Transverse colon (tissue), 3 donors: ENCODE data around the gene GARIN6.

ENCODE experiments used
- POLR2A ChIP-seq: fragments of 450-650 bp; IDR thresholded peaks from one replicate; pipeline ENCODE4 v1.6.1; 2016; ENCODE audit warnings: antibody characterized with exemption, mild to moderate bottlenecking, moderate library complexity
- TF ChIP-seq, protein P1 (sequence below), 5 experiments: fragments of 200-600 bp in 3 of 5; fragments of 450-650 bp in 2 of 5; sonication (generic) in 3 of 5; IDR thresholded peaks; 1 replicate in 2 of 5; 2 replicates in 3 of 5; pipeline ENCODE4 v1.5.1; 2016 to 2017; ENCODE audit warnings: antibody characterized with exemption in 5 of 5, inconsistent platforms in 3 of 5, mild to moderate bottlenecking in 2 of 5, moderate library complexity in 1 of 5

DNA sequence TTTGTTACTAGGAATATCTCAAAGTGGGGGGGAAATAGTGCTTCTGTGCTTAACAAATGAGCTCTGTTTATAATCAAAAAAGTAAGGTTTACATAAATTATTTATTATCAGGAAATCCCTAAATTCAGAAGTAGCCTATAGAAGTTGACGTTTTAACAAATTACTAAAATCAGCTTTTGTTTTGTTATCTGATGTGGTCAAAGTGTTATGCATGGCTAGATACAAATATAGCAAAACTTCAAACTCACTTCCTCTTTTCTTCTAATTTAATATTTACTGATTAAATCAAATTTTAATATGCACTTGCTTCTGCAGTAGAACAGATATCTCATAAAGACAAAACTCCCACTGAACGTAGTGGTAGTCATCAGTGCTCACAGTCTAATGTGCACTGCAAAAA, 47.5 kb downstream of the GARIN6 start:
- TF ChIP-seq, protein P1, sequence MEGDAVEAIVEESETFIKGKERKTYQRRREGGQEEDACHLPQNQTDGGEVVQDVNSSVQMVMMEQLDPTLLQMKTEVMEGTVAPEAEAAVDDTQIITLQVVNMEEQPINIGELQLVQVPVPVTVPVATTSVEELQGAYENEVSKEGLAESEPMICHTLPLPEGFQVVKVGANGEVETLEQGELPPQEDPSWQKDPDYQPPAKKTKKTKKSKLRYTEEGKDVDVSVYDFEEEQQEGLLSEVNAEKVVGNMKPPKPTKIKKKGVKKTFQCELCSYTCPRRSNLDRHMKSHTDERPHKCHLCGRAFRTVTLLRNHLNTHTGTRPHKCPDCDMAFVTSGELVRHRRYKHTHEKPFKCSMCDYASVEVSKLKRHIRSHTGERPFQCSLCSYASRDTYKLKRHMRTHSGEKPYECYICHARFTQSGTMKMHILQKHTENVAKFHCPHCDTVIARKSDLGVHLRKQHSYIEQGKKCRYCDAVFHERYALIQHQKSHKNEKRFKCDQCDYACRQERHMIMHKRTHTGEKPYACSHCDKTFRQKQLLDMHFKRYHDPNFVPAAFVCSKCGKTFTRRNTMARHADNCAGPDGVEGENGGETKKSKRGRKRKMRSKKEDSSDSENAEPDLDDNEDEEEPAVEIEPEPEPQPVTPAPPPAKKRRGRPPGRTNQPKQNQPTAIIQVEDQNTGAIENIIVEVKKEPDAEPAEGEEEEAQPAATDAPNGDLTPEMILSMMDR (IDR thresholded peaks at IDR 0.05): no peak
- TF ChIP-seq POLR2A: no peak
